Measurements from ENCODE around the gene CTDP1. TPM values are rescaled to one million over a fixed set of nuclear protein-coding genes. Genes with fewer than 3 reads are reported as not detected.

The CTDP1 gene
- total RNA-seq, 2 donors from 2014 or later = 8.8 to 21.8 TPM

- WGBS, 2 donors = 5 to 7% methylated on average over 37 to 104 of the region's 106 CpGs
- no peak for ATAC-seq
- no peaks in the 10 kb centered on the region for H3K9me3 ChIP-seq
- DNase-seq = peak in 1 of 4 donors; percentile 2
- peaks cover 7 to 29% of the 10 kb centered on the region in 2 donors for H3K27me3 ChIP-seq
- H3K4me1 ChIP-seq = peaks cover 24% of the 10 kb centered on the region
- H3K4me3 ChIP-seq = no peak overlapping the region
- H3K27ac ChIP-seq = no peak overlapping the region
- intact Hi-C loops (cut with DNase I) = no loop called here
- H3K36me3 ChIP-seq (replicated peaks in 1 of 2; ENCODE audit: insufficient read depth in 1 of 2, low read depth in 2 of 2) = no peaks in the 10 kb centered on the region
- TF ChIP-seq CTCF (IDR thresholded peaks at IDR 0.05) = no peak
- TF ChIP-seq POLR2A (IDR thresholded peaks at IDR 0.05) = no peak
These were observed 108.5 kb downstream of the CTDP1 start for GRCh38 chr18:79787865-79788733.

DNA sequence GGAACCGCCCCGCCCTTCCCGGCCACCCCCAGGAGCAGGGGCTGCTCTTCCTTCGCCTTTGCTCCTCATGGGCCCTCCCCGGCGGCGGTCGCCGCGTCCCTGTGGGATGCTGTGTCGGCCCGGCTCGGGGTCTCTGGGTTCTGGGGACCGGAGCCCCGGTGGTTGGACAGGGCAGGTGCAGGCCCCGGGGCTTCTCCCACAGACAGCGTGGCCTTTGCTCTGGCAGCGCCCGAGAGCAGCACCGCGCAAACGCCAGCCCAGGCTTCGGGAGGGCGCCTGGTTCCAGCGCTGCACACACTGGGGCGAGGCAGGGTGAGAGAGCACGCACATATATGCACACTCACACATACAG is 109.1 kb downstream of the CTDP1 start:
- Histone ChIP-seq H3K9me3 (no peaks in the 10 kb centered on the region), H3K36me3 (replicated peaks in 1 of 2; ENCODE audit: insufficient read depth in 1 of 2, low read depth in 2 of 2) (no peaks in the 10 kb centered on the region), H3K4me1 (peaks cover 24% of the 10 kb centered on the region), H3K4me3 (no peak overlapping the region), H3K27ac (no peak overlapping the region), H3K27me3 (peaks cover 7 to 29% of the 10 kb centered on the region in 2 donors)
- no peak for TF ChIP-seq CTCF (IDR thresholded peaks at IDR 0.05)
- TF ChIP-seq POLR2A (IDR thresholded peaks at IDR 0.05) = no peak
- ATAC-seq (no peak), DNase-seq (peak in 1 of 4 donors; percentile 3)
- intact Hi-C loops (cut with DNase I) = no loop called here
- 40% methylated on average over 27 of the region's 27 CpGs; no CpG with 5 or more reads in 1 of the 2 donors for WGBS, 2 donors

- Histone ChIP-seq H3K27ac (no peak overlapping the region), H3K9me3 (no peaks in the 10 kb centered on the region), H3K36me3 (replicated peaks in 1 of 2; ENCODE audit: insufficient read depth in 1 of 2, low read depth in 2 of 2) (no peaks in the 10 kb centered on the region), H3K4me1 (peaks cover 24% of the 10 kb centered on the region), H3K4me3 (no peak overlapping the region), H3K27me3 (peaks cover 7 to 24% of the 10 kb centered on the region in 2 donors)
- 88 to 90% methylated on average over 39 to 43 of the region's 54 CpGs for WGBS, 2 donors
- no peak for ATAC-seq
- no peak for DNase-seq
- intact Hi-C loops (cut with DNase I) = no loop called here
- TF ChIP-seq CTCF (IDR thresholded peaks at IDR 0.05) = no peak
- no peak for TF ChIP-seq POLR2A (IDR thresholded peaks at IDR 0.05)
These were observed 109.7 kb downstream of the CTDP1 start for GRCh38 chr18:79789091-79789891.

DNA sequence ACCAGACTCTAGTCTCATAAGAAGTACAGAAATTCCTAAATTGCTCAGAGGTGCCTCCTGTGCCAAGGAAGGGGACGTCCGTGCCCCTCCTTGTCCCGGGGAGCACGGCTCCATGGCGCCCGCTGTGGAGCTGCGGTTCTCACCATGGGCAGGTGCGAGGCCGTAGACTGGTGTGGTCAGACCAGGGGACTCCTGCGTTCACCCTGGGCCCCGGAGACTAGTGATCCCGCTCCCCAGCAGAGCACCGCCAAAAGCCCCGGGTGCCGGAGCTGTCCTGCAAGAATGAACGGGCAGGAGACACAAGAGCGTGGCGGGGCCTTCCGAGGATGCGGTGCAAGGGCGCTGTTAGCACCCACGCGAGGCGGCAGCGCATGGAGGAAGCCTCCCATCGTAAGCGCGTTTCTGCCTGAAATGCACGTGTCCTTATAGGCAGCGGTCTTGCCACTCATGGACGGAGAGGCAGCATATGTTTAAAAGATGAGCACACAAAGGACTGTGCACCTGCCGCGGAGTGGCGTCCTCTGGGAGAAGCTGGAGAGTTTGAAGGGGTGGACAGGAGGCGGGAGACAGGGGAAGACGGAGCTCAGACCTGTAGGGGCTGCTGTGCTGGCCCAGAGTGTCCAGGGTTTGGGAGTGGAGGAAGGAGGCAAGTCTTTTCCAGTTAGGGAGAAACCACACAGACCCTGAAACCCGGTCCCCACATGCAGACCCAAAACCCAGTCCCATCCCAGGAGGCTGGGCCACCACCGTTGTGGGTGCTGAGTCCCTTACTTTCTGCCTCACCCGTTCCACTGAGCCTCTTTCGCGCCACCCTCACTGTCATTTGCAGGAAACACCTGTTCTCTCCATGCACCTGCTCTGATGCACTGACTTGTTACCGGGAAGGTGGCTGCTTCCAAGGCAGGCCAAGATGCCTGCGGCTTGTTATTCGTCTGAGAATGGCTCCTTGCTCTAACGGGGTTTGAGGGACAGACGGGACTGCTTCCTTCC is 110.6 kb downstream of the CTDP1 start:
- 66 to 71% methylated on average over 45 of the region's 46 CpGs for WGBS, 2 donors
- Histone ChIP-seq H3K4me1 (peaks cover 24% of the 10 kb centered on the region), H3K9me3 (no peaks in the 10 kb centered on the region), H3K36me3 (replicated peaks in 1 of 2; ENCODE audit: insufficient read depth in 1 of 2, low read depth in 2 of 2) (no peaks in the 10 kb centered on the region), H3K27ac (no peak overlapping the region), H3K4me3 (no peak overlapping the region), H3K27me3 (peaks cover 7 to 24% of the 10 kb centered on the region in 2 donors)
- ATAC-seq (no peak), DNase-seq (no peak)
- TF ChIP-seq POLR2A (IDR thresholded peaks at IDR 0.05) = no peak
- no peak for TF ChIP-seq CTCF (IDR thresholded peaks at IDR 0.05)
- intact Hi-C loops (cut with DNase I) = no loop called here

All from body of pancreas (tissue), 4 donors.